ENCODE data around the gene MMAA. TPM values are rescaled to one million over a fixed set of nuclear protein-coding genes. Genes with fewer than 3 reads are reported as not detected.
A peak's percentile ranks its signal among the peaks of the same experiment; 100 is the strongest.

Gene MMAA
- total and polyA plus RNA-seq, 9 of the 15 experiments (the other 6 are each of a cell fraction or from before 2014, with no cell fraction given): 0.86 to 2.3 (median 1.4) TPM

GRCh38 chr4:145619639-145619996 lies 433 bp downstream of the MMAA start:
- ATAC-seq: peak; percentile 60
- Histone ChIP-seq H3K4me1 (replicated peaks in 1 of 2; ENCODE audit: control insufficient read depth in 2 of 2, insufficient read depth in 2 of 2, low read length in 2 of 2) (peaks cover 0 to 5% of the 10 kb centered on the region in 2 experiments; a peak in 2 of 5 replicates), H3K79me2 (ENCODE audit: control insufficient read depth, insufficient read depth, low read length) (peaks cover 11% of the 10 kb centered on the region), H2AFZ (ENCODE audit: low read depth, low read length) (peak overlapping the region; percentile 99), H3K4me3 (peak overlapping the region; percentile 70), H3K9me3 (replicated peaks; ENCODE audit: control insufficient read depth, insufficient read depth, low read depth, low read length) (no peaks in the 10 kb centered on the region; the same call in 1 of the 2 replicates), H3K9ac (ENCODE audit: insufficient read depth in 1 of 2, low read depth in 2 of 2, low read length in 2 of 2) (peak overlapping the region; percentile 11 to 96; a peak in 3 of 4 replicates), H3K4me2 (ENCODE audit: insufficient read depth, low read length) (peak overlapping the region; percentile 88), H3K36me3 (ENCODE audit: control insufficient read depth, insufficient read depth, low read length) (no peaks in the 10 kb centered on the region), H3K27me3 (ENCODE audit: control insufficient read depth in 2 of 2, insufficient read depth in 2 of 2, low read length in 2 of 2) (no peaks in the 10 kb centered on the region), H3K27ac (ENCODE audit: extremely low read depth, low read depth, low read length) (peak overlapping the region; percentile 90), H3K9me1 (ENCODE audit: control insufficient read depth, insufficient read depth, low read length) (no peaks in the 10 kb centered on the region), H4K20me1 (replicated peaks; ENCODE audit: control insufficient read depth, insufficient read depth, low read length) (no peaks in the 10 kb centered on the region)
- BruUV-seq (replicated peaks): TSS peak; percentile 88
- ChIA-PET CTCF (ENCODE audit: low intra/inter-chr PET ratio) (no interaction called here), POLR2A (no interaction called here)
- no peak for FAIRE-seq
- in situ Hi-C loops (cut with MboI): no loop called here
- intact Hi-C loops (cut with micrococcal nuclease): loop anchor here (10.0 kb wide), 2 partner anchors 465 to 1445 kb away; no protein-coding TSS in a partner anchor
- WGBS (ENCODE audit: insufficient coverage, low coverage, missing lambda C conversion rate): 15% methylated on average over 9 of the region's 9 CpGs
- DNase-seq (ENCODE audit: extremely low read depth in 1 of 4, low spot score in 3 of 4): no peak
- TF ChIP-seq MBD2 (IDR thresholded peaks at IDR 0.05; ENCODE audit: borderline replicate concordance, low read depth) (no peak), ZNF696 (CRISPR knock-in tag; conservative IDR thresholded peaks at IDR 0.05) (no peak), ZNF24 (IDR thresholded peaks at IDR 0.05) (no peak), MCM5 (IDR thresholded peaks at IDR 0.05; ENCODE audit: low read depth) (no peak), PHTF2 (CRISPR knock-in tag; IDR thresholded peaks at IDR 0.05) (no peak), RB1 (IDR thresholded peaks at IDR 0.05; ENCODE audit: low read depth) (no peak), E4F1 (CRISPR knock-in tag; IDR thresholded peaks at IDR 0.05; ENCODE audit: borderline replicate concordance) (no peak), ZFP36 (IDR thresholded peaks at IDR 0.05; ENCODE audit: low read depth, low read length, partially characterized antibody) (no peak), ZNF583 (CRISPR knock-in tag; IDR thresholded peaks at IDR 0.05) (no peak), MLLT1 (IDR thresholded peaks at IDR 0.05) (no peak), XRCC4 (IDR thresholded peaks at IDR 0.05; ENCODE audit: extremely low read depth, insufficient read depth, insufficient read length) (no peak), ZNF695 (CRISPR knock-in tag; IDR thresholded peaks at IDR 0.05) (no peak), ZNF79 (CRISPR knock-in tag; IDR thresholded peaks at IDR 0.05; ENCODE audit: low read depth) (no peak), ZNF282 (CRISPR knock-in tag; IDR thresholded peaks at IDR 0.05) (no peak), CREBBP (IDR thresholded peaks at IDR 0.05; ENCODE audit: low read depth, low read length) (no peak), ELK1 (CRISPR knock-in tag; IDR thresholded peaks at IDR 0.05) (no peak)
